Breast epithelium (tissue), 3 donors: Measurements from ENCODE around the gene ADCY6.

Experiments used
- CTCF ChIP-seq, 3 donors: fragments of 450-650 bp; IDR thresholded peaks; one replicate each; pipeline ENCODE4 v1.5.1; 2016 to 2017; ENCODE audit warnings: antibody characterized with exemption in 3 of 3, mild to moderate bottlenecking in 3 of 3, moderate library complexity in 3 of 3
- POLR2A ChIP-seq: fragments of 450-650 bp; IDR thresholded peaks from one replicate; pipeline ENCODE4 v1.6.1; 2016; ENCODE audit warnings: antibody characterized with exemption, mild to moderate bottlenecking, moderate library complexity
- POLR2AphosphoS5 ChIP-seq, 3 donors: sonication (generic); formaldehyde crosslinking; IDR thresholded peaks; one replicate each; pipeline ENCODE4 v1.6.1; 2017; ENCODE audit warnings: antibody characterized with exemption in 3 of 3

GRCh38 chr12:48774516-48774915 lies 14.4 kb downstream of the ADCY6 start:
- no peak for TF ChIP-seq CTCF (IDR thresholded peaks at IDR 0.05)
- TF ChIP-seq POLR2A, result no peak
- no peak for TF ChIP-seq POLR2AphosphoS5 (IDR thresholded peaks at IDR 0.05)
